ENCODE results near the gene ATG7.
"Not testable (repeated sequence)": the region's sequence is repeated elsewhere in the genome, so short reads cannot be mapped to it uniquely, and the experiment has no call there.

The ATG7 gene

GRCh38 chr3:11570251-11570650, 298.1 kb downstream of the ATG7 start:
- DNase-seq (ENCODE audit: low spot score): no peak

GRCh38 chr3:11570789-11571495, 298.7 kb downstream of the ATG7 start:
- DNase-seq (ENCODE audit: low spot score): no peak

- not testable (repeated sequence) for DNase-seq (ENCODE audit: low spot score)
Measured at GRCh38 chr3:11572660-11573059, 300.5 kb downstream of the ATG7 start.

GRCh38 chr3:11574981-11575669, 302.9 kb downstream of the ATG7 start:
- DNase-seq (ENCODE audit: low spot score): no peak

- no peak for DNase-seq (ENCODE audit: low spot score)
Measured at GRCh38 chr3:11575677-11576076, 303.5 kb downstream of the ATG7 start.

- no peak for DNase-seq (ENCODE audit: low spot score)
Measured at GRCh38 chr3:11576453-11576852, 304.3 kb downstream of the ATG7 start.

- DNase-seq (ENCODE audit: low spot score): no peak
Measured at GRCh38 chr3:11578169-11578568, 306.0 kb downstream of the ATG7 start.

GRCh38 chr3:11580645-11581044, 308.4 kb downstream of the ATG7 start:
- no peak for DNase-seq (ENCODE audit: low spot score)

- DNase-seq (ENCODE audit: low spot score): no peak
Measured at GRCh38 chr3:11581237-11582190, 309.3 kb downstream of the ATG7 start.

GRCh38 chr3:11582191-11582968, 310.2 kb downstream of the ATG7 start:
- no peak for DNase-seq (ENCODE audit: low spot score)

- DNase-seq (ENCODE audit: low spot score): no peak
Measured at GRCh38 chr3:11583235-11583634, 311.0 kb downstream of the ATG7 start.

GRCh38 chr3:11583638-11584046, 311.4 kb downstream of the ATG7 start:
- no peak for DNase-seq (ENCODE audit: low spot score)

GRCh38 chr3:11584570-11584969, 312.4 kb downstream of the ATG7 start:
- DNase-seq (ENCODE audit: low spot score): no peak

GRCh38 chr3:11587766-11588165, 315.6 kb downstream of the ATG7 start:
- no peak for DNase-seq (ENCODE audit: low spot score)

- no peak for DNase-seq (ENCODE audit: low spot score)
Measured at GRCh38 chr3:11588338-11588737, 316.1 kb downstream of the ATG7 start.

- no peak for DNase-seq (ENCODE audit: low spot score)
Measured at GRCh38 chr3:11588755-11589154, 316.6 kb downstream of the ATG7 start.

GRCh38 chr3:11589706-11590105, 317.5 kb downstream of the ATG7 start:
- DNase-seq (ENCODE audit: low spot score): no peak

GRCh38 chr3:11591002-11591355, 318.8 kb downstream of the ATG7 start:
- DNase-seq (ENCODE audit: low spot score): no peak

- DNase-seq (ENCODE audit: low spot score): no peak
Measured at GRCh38 chr3:11591391-11592282, 319.4 kb downstream of the ATG7 start.

GRCh38 chr3:11592445-11593298, 320.5 kb downstream of the ATG7 start:
- no peak for DNase-seq (ENCODE audit: low spot score)

Data from CD4-positive, alpha-beta T cell treated with Interleukin-2 at 100 ng/mL for 4 hours (primary cell).